Skeletal muscle tissue (tissue), 4 donors: Measurements from ENCODE around the gene ASPDH. TPM values are rescaled to one million over a fixed set of nuclear protein-coding genes. Genes with fewer than 3 reads are reported as not detected.
A peak's percentile ranks its signal among the peaks of the same experiment; 100 is the strongest.

Source experiments
- H3K27ac ChIP-seq: one replicate; pipeline ENCODE4 v1.7.0; 2013; ENCODE audit warnings: mild to moderate bottlenecking, low read depth, low read length, inconsistent platforms
- H3K27me3 ChIP-seq, 3 donors: one replicate each; pipeline ENCODE4 v1.7.0; 2013; ENCODE audit warnings: low read length in 3 of 3; ENCODE audit not compliant: control insufficient read depth in 3 of 3, insufficient read depth in 3 of 3
- H3K36me3 ChIP-seq, 3 donors: one replicate each; pipeline ENCODE4 v1.7.0; 2013; ENCODE audit warnings: low read length in 3 of 3; ENCODE audit not compliant: control insufficient read depth in 3 of 3, insufficient read depth in 3 of 3
- H3K4me1 ChIP-seq, 3 donors: one replicate each; pipeline ENCODE4 v1.7.0; 2013; ENCODE audit warnings: low read length in 3 of 3, mild to moderate bottlenecking in 3 of 3; ENCODE audit not compliant: control insufficient read depth in 3 of 3, insufficient read depth in 3 of 3
- H3K4me3 ChIP-seq, 3 donors: one replicate each; pipeline ENCODE4 v1.7.0; 2013; ENCODE audit warnings: low read length in 3 of 3
- H3K9ac ChIP-seq, 3 donors: one replicate each; pipeline ENCODE4 v1.7.0; 2013; ENCODE audit warnings: low read length in 3 of 3, mild to moderate bottlenecking in 3 of 3, moderate library complexity in 2 of 3, low read depth in 1 of 3
- H3K9me3 ChIP-seq, 3 donors: one replicate each; pipeline ENCODE4 v1.7.0; 2013; ENCODE audit warnings: low read length in 3 of 3; ENCODE audit not compliant: control insufficient read depth in 3 of 3
- total RNA-seq: library from RNA; depleted of rRNA; stranded (reverse); fragments of >200 nt; gene quantifications from one replicate; pipeline ENCODE4 v1.2.3, GENCODE V29; 2014
- donor health status: Osteomylitis.

Gene ASPDH
- total RNA-seq, 1 donor from 2014 or later = not detected

DNA sequence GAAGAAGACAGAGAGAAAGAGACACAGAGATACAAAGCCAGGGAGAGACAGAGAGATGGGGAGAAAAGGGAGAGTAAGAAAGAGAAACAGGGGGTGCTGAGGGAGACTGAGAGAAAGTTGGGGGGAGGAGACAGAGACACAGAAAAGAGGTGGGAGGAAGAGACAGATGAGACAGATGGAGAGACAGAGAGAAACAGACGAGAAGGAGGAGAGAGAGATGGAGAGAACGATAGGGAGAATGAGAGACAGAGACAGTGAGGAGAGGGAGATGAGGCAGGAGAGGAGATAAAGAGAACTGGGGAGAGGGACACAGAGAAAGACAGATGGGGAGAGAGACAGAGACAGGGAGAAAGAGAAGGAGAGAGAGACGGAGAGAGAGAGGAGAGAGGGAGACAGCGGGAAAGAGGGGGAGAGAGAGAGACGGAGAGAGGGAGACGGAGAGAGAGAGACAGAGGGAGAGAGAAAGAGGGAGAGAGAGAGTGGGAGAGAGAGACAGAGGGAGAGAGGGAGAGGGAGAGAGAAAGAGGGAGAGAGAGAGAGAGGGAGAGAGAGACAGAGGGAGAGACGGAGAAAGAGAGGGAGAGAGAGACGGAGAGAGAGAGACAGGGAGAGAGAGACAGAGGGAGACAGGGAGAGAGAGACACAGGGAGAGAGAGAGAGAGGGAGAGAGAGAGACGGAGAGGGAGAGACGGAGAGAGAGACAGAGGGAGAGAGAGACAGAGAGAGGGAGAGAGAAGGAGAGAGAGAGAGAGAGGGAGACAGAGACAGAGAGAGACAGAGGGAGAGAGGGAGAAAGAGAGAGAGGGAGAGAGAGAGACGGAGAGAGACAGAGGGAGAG is 15.3 kb downstream of the ASPDH start:
- Histone ChIP-seq H3K36me3 (no peaks in the 10 kb centered on the region), H3K9me3 (no peaks in the 10 kb centered on the region), H3K27ac (peak overlapping the region; percentile 99), H3K9ac (peak overlapping the region; percentile 83 to 98 (median 93)), H3K4me3 (peak overlapping the region; percentile 78 to 95 (median 91)), H3K27me3 (no peaks in the 10 kb centered on the region), H3K4me1 (peaks cover 4 to 16% (median 7%) of the 10 kb centered on the region in 3 donors)

GRCh38 chr19:50497022-50497405 is 16.7 kb downstream of the ASPDH start:
- Histone ChIP-seq H3K27me3 (no peaks in the 10 kb centered on the region), H3K27ac (peak overlapping the region; percentile 99), H3K9me3 (no peaks in the 10 kb centered on the region), H3K4me3 (peak overlapping the region; percentile 78 to 95 (median 91)), H3K4me1 (peaks cover 2 to 17% (median 9%) of the 10 kb centered on the region in 3 donors), H3K36me3 (no peaks in the 10 kb centered on the region), H3K9ac (peak overlapping the region; percentile 83 to 98 (median 93))

- H3K4me1 ChIP-seq = peaks cover 2 to 22% (median 10%) of the 10 kb centered on the region in 3 donors
- no peaks in the 10 kb centered on the region for H3K27me3 ChIP-seq
- no peaks in the 10 kb centered on the region for H3K36me3 ChIP-seq
- peak overlapping the region in 2 of 3 donors; percentile 83 to 98 for H3K9ac ChIP-seq
- H3K27ac ChIP-seq = peak overlapping the region; percentile 99
- peak overlapping the region; percentile 78 to 95 (median 91) for H3K4me3 ChIP-seq
- no peaks in the 10 kb centered on the region for H3K9me3 ChIP-seq
Observed at GRCh38 chr19:50496189-50497021, 17.3 kb downstream of the ASPDH start.

DNA sequence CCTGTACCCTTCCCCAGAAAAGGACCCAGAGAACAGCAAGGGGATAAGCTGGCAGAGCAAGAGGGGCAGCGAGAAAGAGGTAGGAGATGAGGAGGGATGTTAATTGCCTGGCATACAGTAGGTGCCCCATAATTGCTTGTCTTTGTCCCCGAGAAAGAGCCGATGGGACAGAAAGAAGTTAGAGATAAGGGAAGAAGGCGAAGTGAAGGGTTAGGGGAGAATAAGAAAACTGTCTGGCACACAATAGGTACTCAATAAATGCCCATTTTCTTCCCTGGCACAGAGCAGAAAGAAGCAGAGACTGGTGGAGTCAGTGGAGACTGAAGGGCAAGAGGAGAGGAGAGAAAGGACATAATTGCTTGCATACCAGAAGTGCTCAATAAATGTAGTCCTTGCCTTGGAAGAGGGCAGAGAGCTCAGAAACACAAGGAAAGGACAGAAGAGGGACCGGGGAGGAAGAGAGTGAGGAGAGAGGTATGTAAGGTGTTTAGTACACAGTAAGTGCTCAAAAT is 18.6 kb downstream of the ASPDH start:
- H3K27ac ChIP-seq = peak overlapping the region; percentile 6
- H3K9ac ChIP-seq = no peak overlapping the region
- peaks cover 0 to 3% (median 0%) of the 10 kb centered on the region in 3 donors for H3K9me3 ChIP-seq
- peak overlapping the region in 1 of 3 donors; percentile 33 for H3K4me3 ChIP-seq
- peaks cover 0 to 4% (median 2%) of the 10 kb centered on the region in 3 donors for H3K36me3 ChIP-seq
- peaks cover 11 to 34% (median 21%) of the 10 kb centered on the region in 3 donors for H3K4me1 ChIP-seq
- H3K27me3 ChIP-seq = no peaks in the 10 kb centered on the region

- Histone ChIP-seq H3K9ac (no peak overlapping the region), H3K36me3 (peaks cover 0 to 4% (median 2%) of the 10 kb centered on the region in 3 donors), H3K9me3 (peaks cover 0 to 3% (median 0%) of the 10 kb centered on the region in 3 donors), H3K4me1 (peaks cover 14 to 40% (median 25%) of the 10 kb centered on the region in 3 donors), H3K27ac (peak overlapping the region; percentile 6), H3K4me3 (no peak overlapping the region), H3K27me3 (no peaks in the 10 kb centered on the region)
Observed at GRCh38 chr19:50494186-50495019, 19.3 kb downstream of the ASPDH start.

GRCh38 chr19:50493171-50493570 is 20.5 kb downstream of the ASPDH start:
- Histone ChIP-seq H3K4me1 (peaks cover 14 to 46% (median 28%) of the 10 kb centered on the region in 3 donors), H3K27ac (no peak overlapping the region), H3K27me3 (no peaks in the 10 kb centered on the region), H3K9ac (peak overlapping the region in 1 of 3 donors; percentile 33), H3K4me3 (no peak overlapping the region), H3K9me3 (peaks cover 0 to 3% (median 0%) of the 10 kb centered on the region in 3 donors), H3K36me3 (peaks cover 0 to 4% (median 2%) of the 10 kb centered on the region in 3 donors)

GRCh38 chr19:50492303-50493052 is 21.2 kb downstream of the ASPDH start:
- Histone ChIP-seq H3K9ac (peak overlapping the region in 2 of 3 donors; percentile 72 to 74), H3K4me1 (peaks cover 14 to 46% (median 29%) of the 10 kb centered on the region in 3 donors), H3K36me3 (peaks cover 3 to 5% (median 4%) of the 10 kb centered on the region in 3 donors), H3K27ac (peak overlapping the region; percentile 88), H3K4me3 (peak overlapping the region in 2 of 3 donors; percentile 15 to 58), H3K27me3 (no peaks in the 10 kb centered on the region), H3K9me3 (peaks cover 0 to 3% (median 0%) of the 10 kb centered on the region in 3 donors)

DNA sequence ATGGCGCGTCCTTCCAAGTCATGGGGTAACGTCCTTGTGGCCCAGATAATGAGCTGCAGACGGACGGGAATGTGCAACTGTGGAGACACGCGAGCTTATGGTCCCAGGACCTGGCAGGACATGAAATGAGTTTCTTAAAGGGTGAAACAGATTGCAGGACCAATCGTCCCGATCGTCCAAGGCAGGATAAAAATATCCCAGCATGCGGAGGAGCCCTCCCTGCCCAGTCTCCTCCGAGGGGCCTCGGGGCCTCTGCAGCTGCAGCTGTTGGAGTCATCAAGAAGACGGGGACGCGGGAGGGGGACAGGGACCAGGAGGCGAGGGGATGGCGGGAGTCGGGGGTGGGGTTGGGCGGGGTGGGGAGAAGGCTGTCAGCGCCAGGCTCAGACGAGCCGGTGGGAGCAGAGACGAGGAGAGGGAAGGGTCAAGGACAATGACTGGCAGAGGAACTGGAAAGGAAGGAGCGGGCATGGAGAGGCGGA is 22.7 kb downstream of the ASPDH start:
- Histone ChIP-seq H3K4me3 (peak overlapping the region; percentile 46 to 65 (median 58)), H3K9ac (peak overlapping the region; percentile 44 to 76 (median 72)), H3K27ac (peak overlapping the region; percentile 88), H3K9me3 (peaks cover 0 to 7% (median 0%) of the 10 kb centered on the region in 3 donors), H3K4me1 (peaks cover 16 to 52% (median 30%) of the 10 kb centered on the region in 3 donors), H3K36me3 (peaks cover 13 to 17% (median 13%) of the 10 kb centered on the region in 3 donors), H3K27me3 (no peaks in the 10 kb centered on the region)
